HepG2 (cell line): ENCODE data around the gene GFRAL. TPM values are rescaled to one million over a fixed set of nuclear protein-coding genes. Genes with fewer than 3 reads are reported as not detected.

Source experiments
- ATAC-seq: fragments of 200-7000 bp; cut with Tn5 transposase; 3 replicates; pipeline ENCODE4 v1.9.1; 2020; ENCODE audit warnings: mild to moderate bottlenecking, moderate library complexity
- BruUV-seq: library from RNA; stranded (reverse); fragments of 400-500 nt; replicated peaks from 2 replicates; lab custom pipeline; 2021; lab: Mats Ljungman, UMichigan
- CTCF ChIA-PET: fragments of 300-600 bp; formaldehyde crosslinking; extraction: SDS; loops from one replicate; lab custom pipeline; 2021; ENCODE audit warnings: low total read pairs, inconsistent platforms, low intra/inter-chr PET ratio; lab: Yijun Ruan, JAX
- POLR2A ChIA-PET: fragments of 350-600 bp; sonication (Branson Sonifier 250); formaldehyde crosslinking; loops from one replicate; lab custom pipeline; 2020; ENCODE audit warnings: antibody characterized with exemption, inconsistent platforms; lab: Yijun Ruan, JAX
- DNase-seq: peaks from one replicate; pipeline ENCODE4 v3.0.0-alpha.2; 2015; ENCODE audit warnings: low spot score
- FAIRE-seq: peaks from 3 replicates; lab custom pipeline; 2011; peaks lifted over from hg19 to GRCh38; lab: Jason Lieb, UNC
- H2AFZ ChIP-seq: one replicate; pipeline ENCODE4 v1.6.1; 2011; ENCODE audit warnings: low read length, inconsistent platforms
- H3K27ac ChIP-seq: fragments of 300-600 bp; 3 replicates; pipeline ENCODE4 v1.8.0; 2011; ENCODE audit warnings: mixed run types, mild to moderate bottlenecking, mixed read lengths, low read length, inconsistent platforms; ENCODE audit not compliant: insufficient read depth; ENCODE audit errors: extremely low read length
- H3K27me3 ChIP-seq, 2 experiments: fragments of 200-600 bp in 1 of 2; 2 replicates in 1 of 2; 3 replicates in 1 of 2; pipeline versions ENCODE4 v1.6.0 to v1.8.0; 2011; ENCODE audit warnings: low read length in 2 of 2, mild to moderate bottlenecking in 2 of 2, moderate library complexity in 2 of 2, inconsistent platforms in 1 of 2; ENCODE audit not compliant: insufficient read depth in 2 of 2, control insufficient read depth in 1 of 2
- H3K36me3 ChIP-seq, 2 experiments: fragments of 200-600 bp in 1 of 2; replicated peaks in 1 of 2; 2 replicates in 1 of 2; 3 replicates in 1 of 2; pipeline versions ENCODE4 v1.5.1 to v1.8.0; 2011; ENCODE audit warnings: low read length in 2 of 2, inconsistent platforms in 1 of 2; ENCODE audit not compliant: insufficient read depth in 2 of 2, control insufficient read depth in 1 of 2
- H3K4me1 ChIP-seq: 2 replicates; pipeline ENCODE4 v1.5.1; 2012; ENCODE audit warnings: low read length, inconsistent platforms; ENCODE audit not compliant: insufficient read depth
- H3K4me2 ChIP-seq: 2 replicates; pipeline ENCODE4 v1.6.0; 2011; ENCODE audit warnings: low read depth, low read length, inconsistent platforms
- H3K4me3 ChIP-seq, 3 experiments: fragments of 200-600 bp in 1 of 3; sonication (generic), shearing (Covaris generic) in 1 of 3; replicated peaks in 1 of 3; 2 replicates each; pipeline ENCODE4 v1.5.1; 2011 to 2016; ENCODE audit warnings: low read length in 3 of 3, inconsistent platforms in 2 of 3, low read depth in 2 of 3, mild to moderate bottlenecking in 2 of 3, control low read depth in 1 of 3, mixed read lengths in 1 of 3; ENCODE audit not compliant: insufficient read depth in 1 of 3
- H3K79me2 ChIP-seq: one replicate; pipeline ENCODE4 v1.6.1; 2011; ENCODE audit warnings: low read length, inconsistent platforms; ENCODE audit not compliant: insufficient read depth
- H3K9ac ChIP-seq: 2 replicates; pipeline ENCODE4 v1.6.0; 2011; ENCODE audit warnings: mild to moderate bottlenecking, low read depth, low read length, inconsistent platforms; ENCODE audit not compliant: insufficient read depth
- H3K9me3 ChIP-seq: 2 replicates; pipeline ENCODE4 v1.5.1; 2012; ENCODE audit warnings: mild to moderate bottlenecking, low read length
- H4K20me1 ChIP-seq: 2 replicates; pipeline ENCODE4 v1.6.0; 2011; ENCODE audit warnings: inconsistent platforms, mild to moderate bottlenecking, low read length, moderate library complexity; ENCODE audit not compliant: insufficient read depth
- ATM ChIP-seq: fragments of 450-650 bp; IDR thresholded peaks from 2 replicates; pipeline ENCODE4 v1.7.1; 2017; ENCODE audit warnings: mild to moderate bottlenecking, borderline replicate concordance
- MAFG ChIP-seq: sonication (generic); formaldehyde crosslinking; IDR thresholded peaks from 2 replicates; pipeline ENCODE4 v1.5.1; 2020; ENCODE audit warnings: mild to moderate bottlenecking, missing genetic modification reagents
- NR3C1 ChIP-seq: sonication (generic); formaldehyde crosslinking; IDR thresholded peaks from 2 replicates; pipeline ENCODE4 v1.4.0; 2020; ENCODE audit warnings: missing genetic modification reagents
- SIN3B ChIP-seq: fragments of 150-350 bp; IDR thresholded peaks from 2 replicates; pipeline ENCODE4 v1.6.1; 2014; ENCODE audit warnings: low read length
- TAF1 ChIP-seq: sonication (generic); formaldehyde crosslinking; IDR thresholded peaks from 2 replicates; pipeline ENCODE4 v1.4.0; 2020; ENCODE audit warnings: missing genetic modification reagents
- ZNF282 ChIP-seq: fragments of 450-650 bp; IDR thresholded peaks from 2 replicates; pipeline ENCODE4 v1.6.1; 2018; ENCODE audit not compliant: partially characterized antibody
- ZNF772 ChIP-seq: sonication (generic); formaldehyde crosslinking; IDR thresholded peaks from 2 replicates; pipeline ENCODE4 v1.5.0; 2020; ENCODE audit warnings: mild to moderate bottlenecking, missing genetic modification reagents
- ZNF775 ChIP-seq: sonication (generic); formaldehyde crosslinking; IDR thresholded peaks from 2 replicates; pipeline ENCODE4 v1.4.0; 2020; ENCODE audit warnings: missing genetic modification reagents, mild to moderate bottlenecking, moderate library complexity, borderline replicate concordance
- ZSCAN12 ChIP-seq: sonication (generic); formaldehyde crosslinking; IDR thresholded peaks from 2 replicates; pipeline ENCODE4 v1.9.0; 2021; ENCODE audit warnings: mild to moderate bottlenecking, missing genetic modification reagents
- WGBS: methylation state at CpG from one replicate; pipeline ENCODE4 v1.1.6; 2017; ENCODE audit warnings: low lambda C conversion rate; 5-methylcytosine and 5-hydroxymethylcytosine counted together
- in situ Hi-C: cut with HindIII; loops from 2 replicates; pipeline ENCODE4 v1.10.0; 2017; ENCODE audit warnings: low pct_unique_long_range_greater_than_20kb; ENCODE audit not compliant: extremely low pct_ligation_motif_present
- intact Hi-C: fragments of 100-400 bp; cut with micrococcal nuclease; formaldehyde crosslinking; loops from one replicate; pipeline ENCODE4 v1.10.0; 2022; ENCODE audit not compliant: unreplicated experiment
- polyA plus RNA-seq, 8 experiments: library from polyadenylated mRNA; depleted of rRNA in 3 of 8; stranded (reverse) in 7 of 8; unstranded in 1 of 8; fragments of >200 nt; fragmentation: Illumina TruSeq in 4 of 8; extraction: Trizol in 4 of 8; gene quantifications; 2 replicates each; pipeline versions ENCODE4 v1.2.1 to v1.2.3, GENCODE V29; 2011 to 2016; ENCODE audit warnings: low read depth in 4 of 8, missing spikeins in 1 of 8, mixed read lengths in 1 of 8; ENCODE audit not compliant: insufficient read depth in 1 of 8
- total RNA-seq, 5 experiments: library from RNA; depleted of rRNA; stranded (reverse); fragments of >200 nt; fragmentation: Illumina TruSeq; extraction: Trizol; gene quantifications; 2 replicates each; pipeline ENCODE4 v1.2.3, GENCODE V29; 2016; ENCODE audit warnings: low read depth in 1 of 5
- TF ChIP-seq, protein P1 (sequence below): fragments of 450-650 bp; IDR thresholded peaks from 2 replicates; pipeline ENCODE4 v1.6.1; 2017; ENCODE audit warnings: mild to moderate bottlenecking
- TF ChIP-seq, protein P2 (sequence below): sonication (generic); formaldehyde crosslinking; IDR thresholded peaks from 2 replicates; pipeline ENCODE4 v1.4.0; 2020; ENCODE audit warnings: missing genetic modification reagents, borderline replicate concordance

The GFRAL gene
- total and polyA plus RNA-seq, 2 of the 13 experiments (the other 11 are each of a cell fraction or from before 2014, with no cell fraction given), result not detected

DNA sequence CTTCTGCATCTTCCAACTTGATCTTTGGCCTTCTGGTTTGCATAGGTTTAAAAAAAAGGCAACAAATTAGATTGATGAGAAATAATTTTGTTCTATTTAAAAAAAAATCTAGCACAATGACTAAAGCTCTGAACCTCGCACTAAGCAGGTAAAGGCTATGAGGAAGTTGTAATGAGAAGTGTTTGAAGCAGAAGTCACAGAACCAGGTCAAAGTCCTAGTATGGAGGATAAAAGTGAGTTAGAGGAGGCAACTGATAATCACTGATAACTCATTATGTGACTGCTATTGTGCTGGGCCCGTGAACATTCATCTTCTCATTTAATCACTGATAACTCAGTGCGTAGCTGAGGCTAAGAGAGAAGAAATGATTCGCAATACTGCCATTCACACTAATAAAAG is 46.1 kb upstream of the GFRAL start (continued):
- TF ChIP-seq, protein P1, sequence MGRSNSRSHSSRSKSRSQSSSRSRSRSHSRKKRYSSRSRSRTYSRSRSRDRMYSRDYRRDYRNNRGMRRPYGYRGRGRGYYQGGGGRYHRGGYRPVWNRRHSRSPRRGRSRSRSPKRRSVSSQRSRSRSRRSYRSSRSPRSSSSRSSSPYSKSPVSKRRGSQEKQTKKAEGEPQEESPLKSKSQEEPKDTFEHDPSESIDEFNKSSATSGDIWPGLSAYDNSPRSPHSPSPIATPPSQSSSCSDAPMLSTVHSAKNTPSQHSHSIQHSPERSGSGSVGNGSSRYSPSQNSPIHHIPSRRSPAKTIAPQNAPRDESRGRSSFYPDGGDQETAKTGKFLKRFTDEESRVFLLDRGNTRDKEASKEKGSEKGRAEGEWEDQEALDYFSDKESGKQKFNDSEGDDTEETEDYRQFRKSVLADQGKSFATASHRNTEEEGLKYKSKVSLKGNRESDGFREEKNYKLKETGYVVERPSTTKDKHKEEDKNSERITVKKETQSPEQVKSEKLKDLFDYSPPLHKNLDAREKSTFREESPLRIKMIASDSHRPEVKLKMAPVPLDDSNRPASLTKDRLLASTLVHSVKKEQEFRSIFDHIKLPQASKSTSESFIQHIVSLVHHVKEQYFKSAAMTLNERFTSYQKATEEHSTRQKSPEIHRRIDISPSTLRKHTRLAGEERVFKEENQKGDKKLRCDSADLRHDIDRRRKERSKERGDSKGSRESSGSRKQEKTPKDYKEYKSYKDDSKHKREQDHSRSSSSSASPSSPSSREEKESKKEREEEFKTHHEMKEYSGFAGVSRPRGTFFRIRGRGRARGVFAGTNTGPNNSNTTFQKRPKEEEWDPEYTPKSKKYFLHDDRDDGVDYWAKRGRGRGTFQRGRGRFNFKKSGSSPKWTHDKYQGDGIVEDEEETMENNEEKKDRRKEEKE, result no peak

DNA sequence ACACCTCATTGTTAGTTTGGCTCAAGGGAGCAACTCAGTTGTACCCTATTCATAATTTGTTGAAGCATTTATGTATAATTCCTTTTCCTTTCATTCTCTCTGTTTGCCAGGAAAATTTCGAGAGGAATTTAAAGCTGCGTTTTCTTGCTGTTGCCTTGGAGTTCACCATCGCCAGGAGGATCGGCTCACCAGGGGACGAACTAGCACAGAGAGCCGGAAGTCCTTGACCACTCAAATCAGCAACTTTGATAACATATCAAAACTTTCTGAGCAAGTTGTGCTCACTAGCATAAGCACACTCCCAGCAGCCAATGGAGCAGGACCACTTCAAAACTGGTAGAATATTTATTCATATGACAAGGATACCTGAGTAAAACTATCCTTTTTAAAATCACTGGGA is 45.2 kb upstream of the GFRAL start:
- ATAC-seq, result no peak
- no peak overlapping the region for H3K4me2 ChIP-seq
- H3K9ac ChIP-seq, result no peak overlapping the region
- H4K20me1 ChIP-seq, result no peaks in the 10 kb centered on the region
- BruUV-seq, result no TSS peak
- no peaks in the 10 kb centered on the region for H3K4me1 ChIP-seq
- under 1% methylated on average over 6 of the region's 6 CpGs for WGBS
- no peaks in the 10 kb centered on the region for H3K36me3 ChIP-seq
- CTCF ChIA-PET, result no interaction called here
- no peaks in the 10 kb centered on the region for H3K79me2 ChIP-seq
- DNase-seq, result no peak
- no peak overlapping the region for H3K4me3 ChIP-seq
- in situ Hi-C loops, result loop anchor here (25.0 kb wide), 2 partner anchors 680 to 1005 kb away; no protein-coding TSS in a partner anchor
- no peak overlapping the region for H3K27ac ChIP-seq
- no peak overlapping the region for H2AFZ ChIP-seq
- no peaks in the 10 kb centered on the region for H3K9me3 ChIP-seq
- no peaks in the 10 kb centered on the region for H3K27me3 ChIP-seq
- TF ChIP-seq ZSCAN12 (CRISPR knock-in tag), result no peak
- no peak for TF ChIP-seq ZNF282
- no peak for TF ChIP-seq ZNF775
- TF ChIP-seq ZNF772 (CRISPR knock-in tag), result no peak
- TF ChIP-seq NR3C1, result no peak
- TF ChIP-seq ATM, result no peak
- TF ChIP-seq SIN3B, result no peak
- TF ChIP-seq, protein P2, sequence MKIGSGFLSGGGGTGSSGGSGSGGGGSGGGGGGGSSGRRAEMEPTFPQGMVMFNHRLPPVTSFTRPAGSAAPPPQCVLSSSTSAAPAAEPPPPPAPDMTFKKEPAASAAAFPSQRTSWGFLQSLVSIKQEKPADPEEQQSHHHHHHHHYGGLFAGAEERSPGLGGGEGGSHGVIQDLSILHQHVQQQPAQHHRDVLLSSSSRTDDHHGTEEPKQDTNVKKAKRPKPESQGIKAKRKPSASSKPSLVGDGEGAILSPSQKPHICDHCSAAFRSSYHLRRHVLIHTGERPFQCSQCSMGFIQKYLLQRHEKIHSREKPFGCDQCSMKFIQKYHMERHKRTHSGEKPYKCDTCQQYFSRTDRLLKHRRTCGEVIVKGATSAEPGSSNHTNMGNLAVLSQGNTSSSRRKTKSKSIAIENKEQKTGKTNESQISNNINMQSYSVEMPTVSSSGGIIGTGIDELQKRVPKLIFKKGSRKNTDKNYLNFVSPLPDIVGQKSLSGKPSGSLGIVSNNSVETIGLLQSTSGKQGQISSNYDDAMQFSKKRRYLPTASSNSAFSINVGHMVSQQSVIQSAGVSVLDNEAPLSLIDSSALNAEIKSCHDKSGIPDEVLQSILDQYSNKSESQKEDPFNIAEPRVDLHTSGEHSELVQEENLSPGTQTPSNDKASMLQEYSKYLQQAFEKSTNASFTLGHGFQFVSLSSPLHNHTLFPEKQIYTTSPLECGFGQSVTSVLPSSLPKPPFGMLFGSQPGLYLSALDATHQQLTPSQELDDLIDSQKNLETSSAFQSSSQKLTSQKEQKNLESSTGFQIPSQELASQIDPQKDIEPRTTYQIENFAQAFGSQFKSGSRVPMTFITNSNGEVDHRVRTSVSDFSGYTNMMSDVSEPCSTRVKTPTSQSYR (CRISPR knock-in tag), result no peak
- no peak for TF ChIP-seq MAFG (CRISPR knock-in tag)
- TF ChIP-seq TAF1 (CRISPR knock-in tag), result no peak
- TF ChIP-seq, all 625 proteins: peak for 0
- POLR2A ChIA-PET, result no interaction called here
- FAIRE-seq, result no peak
- intact Hi-C loops, result loop anchor here (1.0 to 10.0 kb wide), 2 partner anchors 42 to 243 kb away; no protein-coding TSS in a partner anchor
